ENCODE measurements around the gene RUBCNL.

GRCh38 chr13:46310066-46310465 lies 77.0 kb downstream of the RUBCNL start:
- TF ChIP-seq DPF2 (IDR thresholded peaks at IDR 0.05) (no peak), U2AF1 (optimal IDR thresholded peaks at IDR 0.05; ENCODE audit: low read depth, low read length) (no peak), BMI1 (IDR thresholded peaks at IDR 0.05; ENCODE audit: low read length) (no peak), NR2C1 (IDR thresholded peaks at IDR 0.05) (no peak), NR2C1 (tag; IDR thresholded peaks at IDR 0.05) (no peak), KDM1A (IDR thresholded peaks at IDR 0.05) (no peak), POLR2H (tag; IDR thresholded peaks at IDR 0.05; ENCODE audit: low read depth) (no peak), FOS (IDR thresholded peaks at IDR 0.05; ENCODE audit: extremely low read depth, insufficient read length) (no peak), CTCF (IDR thresholded peaks at IDR 0.05 in 2 of 3, conservative IDR thresholded peaks at IDR 0.05 in 1 of 3; ENCODE audit: insufficient read depth in 2 of 3, low read depth in 1 of 3, low read length in 3 of 3) (no peak), SIN3A (IDR thresholded peaks at IDR 0.05; ENCODE audit: borderline replicate concordance in 2 of 2, control insufficient read depth in 1 of 2, low read depth in 2 of 2, low read length in 2 of 2) (no peak), ZNF274 (IDR thresholded peaks at IDR 0.05; ENCODE audit: borderline replicate concordance, low read depth, low read length) (no peak)
- TF ChIP-seq, protein P1, sequence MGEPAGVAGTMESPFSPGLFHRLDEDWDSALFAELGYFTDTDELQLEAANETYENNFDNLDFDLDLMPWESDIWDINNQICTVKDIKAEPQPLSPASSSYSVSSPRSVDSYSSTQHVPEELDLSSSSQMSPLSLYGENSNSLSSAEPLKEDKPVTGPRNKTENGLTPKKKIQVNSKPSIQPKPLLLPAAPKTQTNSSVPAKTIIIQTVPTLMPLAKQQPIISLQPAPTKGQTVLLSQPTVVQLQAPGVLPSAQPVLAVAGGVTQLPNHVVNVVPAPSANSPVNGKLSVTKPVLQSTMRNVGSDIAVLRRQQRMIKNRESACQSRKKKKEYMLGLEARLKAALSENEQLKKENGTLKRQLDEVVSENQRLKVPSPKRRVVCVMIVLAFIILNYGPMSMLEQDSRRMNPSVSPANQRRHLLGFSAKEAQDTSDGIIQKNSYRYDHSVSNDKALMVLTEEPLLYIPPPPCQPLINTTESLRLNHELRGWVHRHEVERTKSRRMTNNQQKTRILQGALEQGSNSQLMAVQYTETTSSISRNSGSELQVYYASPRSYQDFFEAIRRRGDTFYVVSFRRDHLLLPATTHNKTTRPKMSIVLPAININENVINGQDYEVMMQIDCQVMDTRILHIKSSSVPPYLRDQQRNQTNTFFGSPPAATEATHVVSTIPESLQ (CRISPR knock-in tag; IDR thresholded peaks at IDR 0.05): no peak

Data from K562 (cell line).